Keratinocyte (primary cell): ENCODE data around the gene PLA1A. TPM values are rescaled to one million over a fixed set of nuclear protein-coding genes. Genes with fewer than 3 reads are reported as not detected.

ENCODE experiments used
- DNase-seq: peaks from one replicate; pipeline ENCODE4 v3.0.0-alpha.2; 2011; ENCODE audit warnings: low read depth, missing footprints, low spot score
- FAIRE-seq: peaks from 2 replicates; lab custom pipeline; 2011; peaks lifted over from hg19 to GRCh38; lab: Jason Lieb, UNC
- H2AFZ ChIP-seq: 2 replicates; pipeline ENCODE4 v1.6.0; 2012; ENCODE audit warnings: low read length, control low read depth, inconsistent platforms; ENCODE audit not compliant: control insufficient read depth
- H3K27ac ChIP-seq: 2 replicates; pipeline ENCODE4 v1.5.1; 2011; ENCODE audit warnings: low read length; ENCODE audit not compliant: control insufficient read depth, insufficient read depth
- H3K27me3 ChIP-seq: 3 replicates; pipeline ENCODE4 v1.6.0; 2011; ENCODE audit warnings: low read length; ENCODE audit not compliant: control insufficient read depth, insufficient read depth; ENCODE audit errors: extremely low read depth
- H3K36me3 ChIP-seq, 2 experiments: 2 replicates in 1 of 2; 3 replicates in 1 of 2; pipeline ENCODE4 v1.5.1; 2011; ENCODE audit warnings: low read length in 2 of 2, mild to moderate bottlenecking in 1 of 2; ENCODE audit not compliant: control insufficient read depth in 2 of 2, insufficient read depth in 2 of 2; ENCODE audit errors: extremely low read depth in 1 of 2
- H3K4me1 ChIP-seq: 3 replicates; pipeline ENCODE4 v1.5.1; 2011; ENCODE audit warnings: low read length; ENCODE audit not compliant: control insufficient read depth, insufficient read depth; ENCODE audit errors: extremely low read depth
- H3K4me2 ChIP-seq: 3 replicates; pipeline ENCODE4 v1.6.0; 2011; ENCODE audit warnings: low read depth, low read length; ENCODE audit not compliant: control insufficient read depth, insufficient read depth; ENCODE audit errors: extremely low read depth
- H3K4me3 ChIP-seq, 3 experiments: fragments of 200-600 bp in 1 of 3; sonication (generic) in 1 of 3; 2 replicates in 2 of 3; 3 replicates in 1 of 3; pipeline ENCODE4 v1.5.1; 2011 to 2016; ENCODE audit warnings: low read length in 3 of 3, mild to moderate bottlenecking in 3 of 3, control low read depth in 2 of 3, inconsistent platforms in 1 of 3, low read depth in 1 of 3, mixed read lengths in 1 of 3, mixed run types in 1 of 3, moderate library complexity in 1 of 3; ENCODE audit not compliant: control insufficient read depth in 2 of 3, insufficient read depth in 2 of 3; ENCODE audit errors: extremely low read depth in 1 of 3
- H3K79me2 ChIP-seq: 2 replicates; pipeline ENCODE4 v1.6.0; 2012; ENCODE audit warnings: low read length; ENCODE audit not compliant: control insufficient read depth, insufficient read depth
- H3K9ac ChIP-seq: 3 replicates; pipeline ENCODE4 v1.6.0; 2011; ENCODE audit warnings: low read length; ENCODE audit not compliant: control insufficient read depth, insufficient read depth; ENCODE audit errors: extremely low read depth
- H3K9me1 ChIP-seq: 3 replicates; pipeline ENCODE4 v1.6.0; 2011; ENCODE audit warnings: low read length; ENCODE audit not compliant: control insufficient read depth, insufficient read depth; ENCODE audit errors: extremely low read depth
- H3K9me3 ChIP-seq: 2 replicates; pipeline ENCODE4 v1.5.1; 2012; ENCODE audit warnings: low read depth, low read length; ENCODE audit not compliant: control insufficient read depth
- H4K20me1 ChIP-seq: 3 replicates; pipeline ENCODE4 v1.6.0; 2011; ENCODE audit warnings: low read length; ENCODE audit not compliant: control insufficient read depth, insufficient read depth; ENCODE audit errors: extremely low read depth
- EZH2 ChIP-seq: IDR thresholded peaks from one replicate; pipeline ENCODE4 v1.6.1; 2012; ENCODE audit warnings: inconsistent platforms, mild to moderate bottlenecking, low read length, moderate library complexity
- dilution Hi-C: fragments of 300-500 bp; cut with MboI; formaldehyde crosslinking; loops from one replicate; pipeline ENCODE4 v1.7.0; 2020; ENCODE audit warnings: low sequenced_read_pairs; ENCODE audit not compliant: extremely low pct_ligation_motif_present
- polyA plus RNA-seq, 5 experiments: library from polyadenylated mRNA; depleted of rRNA in 3 of 5; stranded (reverse) in 3 of 5; stranded (forward) in 1 of 5; unstranded in 1 of 5; fragments of >200 nt; gene quantifications; 1 replicate in 1 of 5; 2 replicates in 3 of 5; 3 replicates in 1 of 5; pipeline versions ENCODE4 v1.2.1 to v1.2.3, GENCODE V29; 2011 to 2012; ENCODE audit warnings: missing spikeins in 2 of 5, low read depth in 1 of 5, low replicate concordance in 1 of 5
- TF ChIP-seq, protein P1 (sequence below), 3 experiments: IDR thresholded peaks in 1 of 3; conservative IDR thresholded peaks in 1 of 3; optimal IDR thresholded peaks in 1 of 3; 2 replicates in 2 of 3; 3 replicates in 1 of 3; pipeline versions ENCODE3 to v1.5.1; 2011; ENCODE audit warnings: low read length in 3 of 3, mild to moderate bottlenecking in 3 of 3, moderate library complexity in 2 of 3, control low read depth in 1 of 3, inconsistent platforms in 1 of 3; ENCODE audit not compliant: insufficient read depth in 2 of 3; ENCODE audit errors: extremely low read depth in 1 of 3

PLA1A gene
- polyA plus RNA-seq, 1 donor (not counting 4 experiments of a cell fraction or from before 2014, with no cell fraction given): not detected

DNA sequence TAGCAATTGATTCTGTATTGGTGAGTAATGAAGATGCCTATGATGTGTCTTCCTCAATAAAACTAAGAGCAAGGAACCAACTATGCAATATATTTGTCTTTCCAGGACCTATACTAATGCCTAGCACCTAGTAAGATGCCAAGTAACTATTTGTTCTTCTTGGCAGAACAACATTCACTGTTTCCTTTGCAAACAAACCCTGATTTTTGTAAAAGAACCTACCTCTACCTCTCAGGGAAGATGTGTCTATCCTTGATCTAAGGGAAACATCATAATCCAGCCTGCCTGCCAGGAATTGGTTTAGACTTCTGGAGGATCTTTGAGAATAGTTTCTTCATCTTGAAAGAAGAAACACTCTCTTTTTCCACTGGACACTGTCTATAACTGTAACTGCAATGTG, 22.2 kb upstream of the PLA1A start:
- Histone ChIP-seq H3K9me1 (no peaks in the 10 kb centered on the region), H3K36me3 (no peaks in the 10 kb centered on the region), H4K20me1 (no peaks in the 10 kb centered on the region), H3K9me3 (no peaks in the 10 kb centered on the region), H3K79me2 (no peaks in the 10 kb centered on the region), H3K27me3 (no peaks in the 10 kb centered on the region), H3K9ac (no peak overlapping the region), H3K4me1 (peaks cover 5% of the 10 kb centered on the region), H3K4me2 (no peak overlapping the region), H3K27ac (no peak overlapping the region), H3K4me3 (no peak overlapping the region), H2AFZ (no peak overlapping the region)
- FAIRE-seq (peak; percentile 29), DNase-seq (no peak)
- TF ChIP-seq, protein P1, sequence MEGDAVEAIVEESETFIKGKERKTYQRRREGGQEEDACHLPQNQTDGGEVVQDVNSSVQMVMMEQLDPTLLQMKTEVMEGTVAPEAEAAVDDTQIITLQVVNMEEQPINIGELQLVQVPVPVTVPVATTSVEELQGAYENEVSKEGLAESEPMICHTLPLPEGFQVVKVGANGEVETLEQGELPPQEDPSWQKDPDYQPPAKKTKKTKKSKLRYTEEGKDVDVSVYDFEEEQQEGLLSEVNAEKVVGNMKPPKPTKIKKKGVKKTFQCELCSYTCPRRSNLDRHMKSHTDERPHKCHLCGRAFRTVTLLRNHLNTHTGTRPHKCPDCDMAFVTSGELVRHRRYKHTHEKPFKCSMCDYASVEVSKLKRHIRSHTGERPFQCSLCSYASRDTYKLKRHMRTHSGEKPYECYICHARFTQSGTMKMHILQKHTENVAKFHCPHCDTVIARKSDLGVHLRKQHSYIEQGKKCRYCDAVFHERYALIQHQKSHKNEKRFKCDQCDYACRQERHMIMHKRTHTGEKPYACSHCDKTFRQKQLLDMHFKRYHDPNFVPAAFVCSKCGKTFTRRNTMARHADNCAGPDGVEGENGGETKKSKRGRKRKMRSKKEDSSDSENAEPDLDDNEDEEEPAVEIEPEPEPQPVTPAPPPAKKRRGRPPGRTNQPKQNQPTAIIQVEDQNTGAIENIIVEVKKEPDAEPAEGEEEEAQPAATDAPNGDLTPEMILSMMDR (optimal IDR thresholded peaks at IDR 0.05 in 1 of 3, IDR thresholded peaks at IDR 0.05 in 1 of 3, conservative IDR thresholded peaks at IDR 0.05 in 1 of 3; ENCODE audit: extremely low read depth in 1 of 3, insufficient read depth in 2 of 3, low read length in 3 of 3): no peak
- no peak for TF ChIP-seq EZH2
- dilution Hi-C loops: no loop called here

DNA sequence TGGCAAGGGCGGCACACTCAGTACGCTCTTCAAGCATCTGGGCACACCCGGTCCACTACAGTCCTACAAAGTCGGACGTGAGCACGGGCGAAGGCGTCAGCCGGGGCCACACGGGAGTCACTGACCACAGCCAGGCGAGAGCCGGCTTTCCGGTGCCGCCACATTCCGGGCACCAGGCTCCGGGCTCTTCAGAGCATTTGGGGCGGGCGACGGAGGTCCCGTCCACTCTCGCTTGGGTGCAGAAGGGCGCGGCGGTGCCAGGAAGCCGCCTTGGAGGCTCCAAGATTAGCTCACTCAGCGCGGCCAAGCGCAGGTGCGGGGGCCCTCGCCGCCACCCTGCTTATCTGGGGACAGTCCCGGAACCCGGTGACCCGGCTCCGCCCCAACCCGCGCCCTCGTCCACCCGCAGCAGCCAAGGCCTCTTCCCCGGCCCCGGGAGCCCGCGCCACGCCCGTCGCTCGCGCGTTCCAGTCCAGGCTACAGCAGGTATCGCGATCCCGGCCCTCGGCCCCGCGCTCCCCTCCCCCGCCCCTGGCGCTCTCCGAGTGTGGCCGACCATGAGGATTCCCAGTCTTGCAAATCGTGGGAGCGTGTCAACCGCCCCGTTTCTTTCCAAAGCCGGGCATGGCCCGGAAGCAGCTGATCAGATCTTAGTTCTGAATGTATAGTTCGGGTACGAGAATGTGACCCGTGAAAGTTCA, 18.2 kb upstream of the PLA1A start, which contains the start of gene ADPRH:
Gene ADPRH, plus strand, starts transcription at position 127 of the 701 bp plus-strand sequence. CDS start 2,678 bp downstream, outside the sequence.
- no peaks in the 10 kb centered on the region for H4K20me1 ChIP-seq
- H3K27me3 ChIP-seq: no peaks in the 10 kb centered on the region
- dilution Hi-C loops: no loop called here
- no peak within 1 kb of the TSS for H3K27ac ChIP-seq
- H3K4me1 ChIP-seq: peaks cover 5% of the 10 kb centered on the region
- peak within 1 kb of the TSS; percentile 83 for H3K4me2 ChIP-seq
- H3K79me2 ChIP-seq: no peaks in the 10 kb centered on the region
- peak within 1 kb of the TSS; percentile 70 for H3K9ac ChIP-seq
- no peak for DNase-seq
- H3K9me1 ChIP-seq: no peaks in the 10 kb centered on the region
- no peaks in the 10 kb centered on the region for H3K36me3 ChIP-seq
- no peak for FAIRE-seq
- TF ChIP-seq EZH2: no peak
- TF ChIP-seq, protein P1 (optimal IDR thresholded peaks at IDR 0.05 in 1 of 3, IDR thresholded peaks at IDR 0.05 in 1 of 3, conservative IDR thresholded peaks at IDR 0.05 in 1 of 3; ENCODE audit: extremely low read depth in 1 of 3, insufficient read depth in 2 of 3, low read length in 3 of 3): no peak
- H3K9me3 ChIP-seq: no peaks in the 10 kb centered on the region
- H3K4me3 ChIP-seq: peak within 1 kb of the TSS; percentile 50 to 68 (median 67)
- H2AFZ ChIP-seq: peak within 1 kb of the TSS; percentile 90
